ENCODE measurements around the gene ACOXL.

ACOXL gene

DNA sequence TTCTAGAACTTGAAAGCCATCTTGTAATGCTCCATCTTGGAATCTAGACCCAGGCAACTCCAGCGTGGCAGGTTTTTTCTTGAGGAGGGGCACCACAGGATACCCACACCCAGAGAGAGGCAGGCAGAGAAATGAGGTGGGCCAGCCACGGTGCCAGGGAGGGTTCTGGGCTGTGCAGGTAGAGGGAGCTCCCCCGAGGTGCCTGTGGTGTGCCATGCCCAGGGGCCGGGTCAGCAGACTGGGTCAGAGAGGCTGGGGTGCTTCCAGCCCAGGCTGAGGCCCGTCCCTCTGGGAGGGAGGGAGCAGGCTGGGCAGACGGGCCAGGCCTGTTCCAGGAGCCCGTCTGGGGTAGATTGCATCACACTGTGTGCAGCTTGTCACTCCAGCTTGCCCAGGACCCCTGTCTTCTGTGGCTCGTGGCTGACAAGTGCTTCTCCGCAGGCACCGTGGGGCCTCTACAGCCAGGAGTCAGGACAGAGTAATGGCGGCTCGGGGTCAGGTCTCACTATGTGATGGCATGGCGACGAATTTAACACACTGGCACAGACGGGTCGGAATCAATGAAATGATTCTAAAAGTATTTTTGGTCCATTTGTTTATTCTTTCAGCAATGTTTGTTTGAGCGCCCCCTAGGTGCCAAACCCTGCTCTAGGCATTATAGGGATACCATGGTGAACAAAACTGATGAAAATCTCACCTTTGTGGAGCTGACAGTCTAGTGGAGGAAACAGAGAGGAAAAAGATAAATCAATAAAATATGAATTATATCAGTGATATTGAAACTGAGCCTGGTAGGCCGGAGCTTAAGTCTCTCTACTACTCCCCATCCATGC is 144.0 kb downstream of the ACOXL start:
- DNase-seq (ENCODE audit: low read depth) = no peak

GRCh38 chr2:110877031-110877827 is 144.9 kb downstream of the ACOXL start:
- no peak for DNase-seq (ENCODE audit: low read depth)

DNA sequence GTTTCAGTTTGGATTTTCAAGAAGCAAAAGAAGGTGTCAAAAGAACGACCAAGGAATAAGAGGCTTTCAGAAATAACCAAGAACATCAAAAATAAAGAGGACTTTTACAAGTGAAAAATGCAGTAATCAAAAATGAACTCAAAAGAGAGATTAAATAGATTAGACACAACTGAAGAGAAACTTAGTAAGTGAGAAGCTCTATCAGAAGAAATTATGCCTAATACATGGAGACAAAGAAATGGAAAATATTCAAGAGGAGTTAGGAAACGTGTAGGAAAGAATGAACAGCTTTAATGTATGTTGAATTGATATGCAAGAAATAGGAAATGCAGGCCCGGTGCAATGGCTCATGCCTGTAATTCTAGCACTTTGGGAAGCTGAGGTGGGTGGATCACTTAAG is 145.8 kb downstream of the ACOXL start:
- DNase-seq (ENCODE audit: low read depth) = no peak

- DNase-seq (ENCODE audit: low read depth) = no peak
Measured at GRCh38 chr2:110881908-110882307, 149.5 kb downstream of the ACOXL start.

- no peak for DNase-seq (ENCODE audit: low read depth)
Measured at GRCh38 chr2:110883406-110883805, 151.0 kb downstream of the ACOXL start.

- no peak for DNase-seq (ENCODE audit: low read depth)
Measured at GRCh38 chr2:110885256-110885655, 152.9 kb downstream of the ACOXL start.

DNA sequence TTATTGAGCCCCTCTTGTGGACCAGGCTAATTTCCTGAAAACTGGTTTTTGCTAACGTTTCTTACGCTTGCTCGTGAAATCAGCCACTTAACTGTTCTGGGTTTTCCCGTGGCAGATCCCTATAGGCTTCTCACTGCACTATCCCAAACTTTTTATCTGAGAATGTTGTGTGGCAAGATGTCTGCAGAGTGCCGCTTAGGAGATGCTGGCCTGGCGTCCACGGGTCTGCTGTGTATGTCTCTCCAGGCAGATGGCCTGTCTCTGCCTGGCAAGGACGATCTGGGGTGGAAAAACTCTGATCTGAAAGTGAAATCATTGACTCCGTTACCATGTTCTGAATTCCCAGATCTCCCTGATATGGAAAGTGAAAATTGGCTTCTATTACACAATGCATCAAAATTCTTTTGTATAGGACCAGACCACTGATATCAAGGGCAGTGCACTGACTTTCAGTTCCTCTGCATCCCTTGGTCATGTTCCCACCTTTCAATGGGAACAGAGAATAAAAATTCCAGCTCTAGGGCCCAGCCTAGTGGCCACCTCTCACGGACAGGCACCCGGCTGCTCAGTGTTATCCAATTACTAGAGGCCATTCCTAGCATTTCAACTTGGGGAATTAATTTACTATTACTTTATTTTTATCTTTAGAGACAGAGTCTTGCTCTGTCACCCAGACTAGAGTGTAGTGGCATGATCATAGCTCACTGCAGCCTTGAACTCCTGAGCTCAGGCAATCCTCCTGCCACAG is 154.6 kb downstream of the ACOXL start:
- DNase-seq (ENCODE audit: low read depth) = no peak

- DNase-seq (ENCODE audit: low read depth) = no peak
Measured at GRCh38 chr2:110888411-110888810, 156.0 kb downstream of the ACOXL start.

GRCh38 chr2:110891626-110892025 is 159.3 kb downstream of the ACOXL start:
- DNase-seq (ENCODE audit: low read depth) = no peak

DNA sequence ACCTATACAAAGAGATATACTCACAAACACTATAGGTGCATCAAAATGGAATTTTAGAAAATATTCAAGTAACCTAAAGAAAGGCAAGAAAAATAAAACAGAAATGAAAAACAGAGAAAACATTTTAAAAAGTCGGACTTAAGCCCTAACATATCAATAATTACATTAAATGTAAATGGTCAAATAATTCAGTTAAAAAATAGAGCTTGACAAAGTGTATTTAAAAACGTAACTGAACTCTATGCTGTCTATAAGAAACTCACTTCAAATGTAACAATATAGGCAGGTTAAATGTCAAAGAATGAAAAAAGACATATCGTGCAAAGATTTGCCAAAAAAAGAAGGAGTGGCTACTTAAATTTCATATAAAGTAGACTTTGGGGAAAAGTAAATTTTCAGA is 163.9 kb downstream of the ACOXL start:
- no peak for DNase-seq (ENCODE audit: low read depth)

DNA sequence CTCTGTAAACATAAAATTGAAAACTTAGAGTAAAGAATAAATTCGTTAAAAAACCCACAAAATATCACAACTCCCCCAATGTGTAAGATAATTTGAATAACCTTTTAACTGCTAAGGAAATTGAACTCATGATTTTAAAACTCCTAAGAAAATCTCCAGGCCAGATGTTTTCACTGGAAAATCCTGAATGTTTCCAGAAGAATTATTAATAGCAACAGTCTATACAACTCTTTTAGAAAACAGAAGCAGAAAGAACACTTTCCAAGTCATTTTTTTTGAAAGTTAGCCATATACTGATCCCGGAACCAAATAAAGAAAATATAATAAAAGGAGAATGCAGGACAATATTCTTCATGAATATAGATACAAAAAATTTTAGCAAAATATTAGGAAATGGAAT is 165.6 kb downstream of the ACOXL start:
- DNase-seq (ENCODE audit: low read depth) = no peak

GRCh38 chr2:110900191-110900590 is 167.8 kb downstream of the ACOXL start:
- no peak for DNase-seq (ENCODE audit: low read depth)

DNA sequence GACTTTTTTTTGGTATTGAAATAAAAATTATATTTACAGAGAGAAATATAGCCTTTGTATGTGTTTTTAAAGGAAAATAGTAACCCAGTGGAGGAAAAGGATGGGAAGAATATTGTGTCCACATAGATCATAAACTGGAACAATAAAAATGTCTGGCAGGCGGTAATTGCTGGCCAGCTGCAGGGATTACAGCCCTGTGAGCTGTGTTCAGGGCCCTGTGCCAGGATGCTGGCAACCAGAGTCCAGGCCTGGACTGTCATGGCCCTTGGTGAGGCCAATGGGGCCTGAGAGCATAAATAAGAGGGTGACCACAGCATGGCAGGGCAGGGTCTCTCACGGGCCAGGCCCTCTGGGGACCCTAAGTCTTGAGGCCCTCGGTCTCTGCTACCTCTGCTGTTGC is 171.2 kb downstream of the ACOXL start:
- DNase-seq (ENCODE audit: low read depth) = no peak

DNA sequence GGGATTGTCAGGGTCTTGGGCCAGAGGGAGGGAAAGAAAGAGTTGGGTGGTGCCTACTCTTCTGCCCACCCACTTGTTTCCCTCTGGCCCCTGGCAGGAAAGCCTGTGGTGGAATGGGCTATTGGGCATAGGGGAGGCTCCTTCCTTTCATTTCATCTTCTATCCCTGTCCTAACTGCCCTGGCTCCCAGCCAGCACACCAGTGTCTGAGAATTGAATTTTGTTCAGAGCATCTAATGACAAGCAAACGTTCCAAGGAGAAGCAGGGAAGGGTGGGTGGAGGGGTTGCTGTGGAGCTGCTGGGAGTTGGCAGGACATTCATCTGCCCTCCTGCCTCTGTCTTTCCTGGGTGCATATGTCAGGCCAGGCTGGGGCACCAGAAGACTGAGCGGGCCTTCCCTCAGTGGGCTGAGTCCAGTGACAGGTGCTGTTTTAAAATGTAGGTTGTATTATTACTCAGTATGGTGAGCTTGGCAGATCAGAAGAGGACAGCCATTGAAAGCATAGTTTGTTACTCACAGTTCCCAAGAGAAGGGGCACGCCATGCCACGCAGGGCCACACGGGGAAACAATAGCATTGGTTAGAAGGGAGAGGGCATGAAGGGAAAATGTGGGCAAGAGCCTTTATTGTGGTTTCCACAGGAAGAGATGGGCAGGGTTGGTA is 171.9 kb downstream of the ACOXL start:
- DNase-seq (ENCODE audit: low read depth) = no peak

- DNase-seq (ENCODE audit: low read depth) = no peak
Measured at GRCh38 chr2:110904779-110905148, 172.4 kb downstream of the ACOXL start.

DNA sequence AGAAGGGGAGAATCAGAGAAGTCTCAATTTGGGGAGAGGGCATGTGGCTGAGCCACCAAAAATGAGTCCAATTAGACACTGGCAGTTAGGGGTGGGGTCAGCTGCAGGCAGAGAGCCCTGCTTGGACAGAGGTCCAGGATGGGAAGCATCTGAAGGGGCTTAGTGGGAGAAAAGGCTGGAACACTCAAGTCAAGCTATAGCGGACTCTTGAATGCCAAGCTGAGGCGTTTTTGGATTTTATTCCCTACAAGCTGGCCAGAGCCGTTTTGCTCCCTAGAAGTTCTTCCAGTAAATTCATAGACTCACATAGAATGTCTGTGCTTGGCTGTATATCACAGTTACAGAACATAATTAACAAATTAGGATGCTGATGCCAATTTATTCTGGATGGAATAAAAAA is 172.8 kb downstream of the ACOXL start:
- DNase-seq (ENCODE audit: low read depth) = no peak

DNA sequence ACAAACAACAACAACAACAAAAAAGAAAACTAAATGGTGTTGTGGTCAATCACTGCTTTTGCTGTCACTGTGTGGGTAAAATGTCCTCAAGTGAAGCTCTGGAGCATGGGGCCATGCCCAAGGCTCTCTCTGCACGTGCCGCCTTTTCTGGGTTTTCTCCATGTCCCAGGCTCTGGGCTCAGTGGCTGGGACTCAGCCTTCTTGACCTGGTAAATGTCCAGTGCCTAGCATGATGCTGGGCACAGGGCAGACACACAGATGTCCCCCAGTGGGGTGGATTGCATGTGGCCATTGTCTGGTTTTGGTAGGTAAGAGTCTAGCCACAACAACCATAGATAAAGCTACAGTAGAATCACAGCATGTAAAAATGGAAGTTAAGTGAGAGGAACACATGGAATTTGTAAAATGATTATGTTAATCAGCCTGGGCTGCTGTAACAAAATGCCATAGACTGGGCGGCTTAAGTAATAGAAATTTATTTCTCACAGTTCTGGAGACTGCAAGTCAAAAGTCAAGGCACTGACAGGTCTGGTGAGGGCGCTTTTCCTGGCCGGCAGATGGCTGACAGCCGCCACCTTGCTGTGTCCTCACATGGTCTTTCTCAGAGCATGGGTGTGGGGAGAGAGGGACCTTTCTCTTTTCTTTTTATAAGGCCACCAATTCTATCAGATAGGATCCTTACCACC is 174.4 kb downstream of the ACOXL start:
- no peak for DNase-seq (ENCODE audit: low read depth)

DNA sequence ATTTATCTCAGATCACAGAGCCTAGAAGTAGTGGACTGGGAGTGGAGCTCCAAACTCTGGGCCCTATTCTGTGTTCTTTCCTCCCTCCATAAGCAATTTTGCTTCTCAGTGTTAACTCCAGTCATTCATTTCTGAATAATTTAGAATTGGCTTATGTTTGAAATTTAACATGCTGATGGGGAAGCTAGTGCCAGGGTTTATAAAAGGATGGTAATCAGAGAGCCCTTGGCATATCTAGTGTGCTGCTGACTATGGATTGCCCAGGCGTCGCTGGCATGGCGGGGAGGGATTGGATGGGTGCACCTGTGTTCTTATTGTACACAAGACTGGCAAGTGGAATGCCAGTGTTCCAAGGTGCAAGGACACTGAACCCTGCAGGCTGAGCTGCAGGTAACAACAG is 177.1 kb downstream of the ACOXL start:
- no peak for DNase-seq (ENCODE audit: low read depth)

DNA sequence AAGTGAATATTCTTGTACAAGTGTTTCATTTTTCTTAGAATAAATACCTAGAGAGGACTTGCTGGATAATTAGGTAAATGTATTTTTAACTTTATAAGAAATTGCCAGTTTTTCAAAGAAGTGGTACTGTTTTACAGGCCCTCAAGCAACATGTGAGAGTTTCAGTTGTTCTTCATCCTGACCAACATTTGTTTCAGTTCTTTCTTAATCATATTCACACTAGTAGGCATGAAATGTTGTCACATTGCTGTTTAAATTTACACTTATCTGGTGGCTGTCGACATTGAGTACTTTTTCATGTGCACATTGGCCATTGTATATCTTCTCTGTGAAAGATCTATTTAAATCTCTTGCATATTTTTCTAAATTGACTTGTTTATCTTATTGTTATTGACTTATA is 178.1 kb downstream of the ACOXL start:
- DNase-seq (ENCODE audit: low read depth) = no peak

GRCh38 chr2:110919738-110920137 is 187.4 kb downstream of the ACOXL start:
- no peak for DNase-seq (ENCODE audit: low read depth)

DNA sequence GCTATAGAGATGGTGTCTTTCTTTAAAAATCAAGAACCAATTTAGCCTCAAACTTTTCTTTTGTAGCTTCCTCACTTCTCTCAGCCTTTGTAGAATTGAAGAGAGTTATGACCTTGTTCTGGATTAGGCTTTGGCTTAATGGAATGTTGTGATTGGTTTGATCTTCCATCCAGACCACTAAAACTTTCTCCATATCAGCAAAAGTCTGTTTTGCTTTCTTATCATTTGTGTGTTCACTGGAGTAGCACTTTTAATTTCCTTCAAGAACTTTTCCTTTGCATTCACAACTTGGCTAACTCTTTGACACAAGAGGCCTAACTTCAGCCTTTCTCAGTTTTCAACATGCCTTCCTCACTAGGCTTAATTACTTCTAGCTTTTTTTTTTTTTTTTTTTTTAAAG is 193.1 kb downstream of the ACOXL start:
- DNase-seq (ENCODE audit: low read depth) = no peak

GRCh38 chr2:110927526-110927925 is 195.2 kb downstream of the ACOXL start:
- DNase-seq (ENCODE audit: low read depth) = no peak

All from fibroblast of gingiva (primary cell).